Transverse colon (tissue), 4 donors: ENCODE measurements around the gene GPD2.

Experiments used
- CTCF ChIP-seq, 5 experiments: fragments of 200-600 bp in 3 of 5; fragments of 450-650 bp in 2 of 5; sonication (generic) in 3 of 5; IDR thresholded peaks; 1 replicate in 2 of 5; 2 replicates in 3 of 5; pipeline ENCODE4 v1.5.1; 2016 to 2017; ENCODE audit warnings: antibody characterized with exemption in 5 of 5, inconsistent platforms in 3 of 5, mild to moderate bottlenecking in 2 of 5, moderate library complexity in 1 of 5
- POLR2AphosphoS5 ChIP-seq, 3 donors: sonication (generic); formaldehyde crosslinking; IDR thresholded peaks; one replicate each; pipeline ENCODE4 v1.6.1; 2016; ENCODE audit warnings: antibody characterized with exemption in 3 of 3

- no peak for TF ChIP-seq CTCF (IDR thresholded peaks at IDR 0.05)
- no peak for TF ChIP-seq POLR2AphosphoS5 (IDR thresholded peaks at IDR 0.05)
These were observed 139.8 kb downstream of the GPD2 start for GRCh38 chr2:156576005-156576404.
